HUES64 (cell line): ENCODE results near the gene SLTM.
"Not testable (repeated sequence)": the region's sequence is repeated elsewhere in the genome, so short reads cannot be mapped to it uniquely, and the experiment has no call there.

ENCODE experiments used
- H3K27ac ChIP-seq: 2 replicates; pipeline ENCODE4 v1.7.0; 2013; ENCODE audit warnings: low read depth, low read length, inconsistent platforms
- H3K27me3 ChIP-seq: 2 replicates; pipeline ENCODE4 v1.6.1; 2013; ENCODE audit warnings: mild to moderate bottlenecking, low read length; ENCODE audit not compliant: insufficient read depth
- H3K36me3 ChIP-seq: 2 replicates; pipeline ENCODE4 v1.6.1; 2013; ENCODE audit warnings: mild to moderate bottlenecking, low read length; ENCODE audit not compliant: insufficient read depth
- H3K4me1 ChIP-seq: 2 replicates; pipeline ENCODE4 v1.6.1; 2013; ENCODE audit warnings: mild to moderate bottlenecking, low read length, moderate library complexity; ENCODE audit not compliant: insufficient read depth
- H3K4me3 ChIP-seq: 2 replicates; pipeline ENCODE4 v1.5.1; 2013; ENCODE audit warnings: mild to moderate bottlenecking, low read length, moderate library complexity
- H3K9ac ChIP-seq: 2 replicates; pipeline ENCODE4 v1.6.1; 2013; ENCODE audit warnings: mild to moderate bottlenecking, low read depth, low read length
- H3K9me3 ChIP-seq: 2 replicates; pipeline ENCODE4 v1.6.1; 2013; ENCODE audit warnings: low read depth, low read length; ENCODE audit not compliant: insufficient read depth
- WGBS: fragments of 150-250, 120-280 bp; methylation state at CpG from one replicate; pipeline ENCODE4 v1.1.7; 2013; ENCODE audit warnings: missing lambda C conversion rate; 5-methylcytosine and 5-hydroxymethylcytosine counted together

SLTM gene

GRCh38 chr15:58873267-58873666, 60.2 kb downstream of the SLTM start:
- H3K4me3 ChIP-seq, result no peak overlapping the region
- H3K36me3 ChIP-seq, result peaks cover 16% of the 10 kb centered on the region
- H3K4me1 ChIP-seq, result no peaks in the 10 kb centered on the region
- no peaks in the 10 kb centered on the region for H3K27me3 ChIP-seq
- no peak overlapping the region for H3K9ac ChIP-seq
- WGBS, result 92% methylated on average over 1 of the region's 1 CpG
- H3K9me3 ChIP-seq, result no peaks in the 10 kb centered on the region
- H3K27ac ChIP-seq, result no peak overlapping the region

DNA sequence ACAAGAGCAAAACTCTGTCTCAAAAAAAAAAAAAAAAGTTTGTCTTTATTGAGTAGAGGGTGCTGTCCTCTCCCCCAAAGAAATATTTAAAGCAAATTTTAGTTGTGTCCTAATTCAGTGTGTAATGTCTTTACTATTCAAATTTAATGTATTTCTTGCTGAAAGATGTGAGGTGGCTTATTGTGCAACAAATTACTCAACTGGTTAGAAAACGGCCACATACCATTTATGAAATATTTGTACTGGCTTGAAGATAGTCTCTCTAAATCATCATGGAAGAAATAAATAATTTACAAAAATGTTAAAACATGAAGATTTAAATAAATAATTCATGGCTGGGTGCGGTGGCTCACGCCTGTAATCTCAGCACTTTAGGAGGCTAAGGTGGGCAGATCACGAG, 63.0 kb downstream of the SLTM start:
- H3K4me3 ChIP-seq, result no peak overlapping the region
- no peak overlapping the region for H3K27ac ChIP-seq
- H3K36me3 ChIP-seq, result no peaks in the 10 kb centered on the region; the same call in 1 of the 2 replicates
- H3K4me1 ChIP-seq, result no peaks in the 10 kb centered on the region
- WGBS, result 95% methylated on average over 3 of the region's 4 CpGs
- H3K27me3 ChIP-seq, result no peaks in the 10 kb centered on the region
- no peak overlapping the region for H3K9ac ChIP-seq
- H3K9me3 ChIP-seq, result no peaks in the 10 kb centered on the region

- no peak overlapping the region for H3K4me3 ChIP-seq
- H3K9ac ChIP-seq, result no peak overlapping the region
- H3K4me1 ChIP-seq, result peaks cover 8% of the 10 kb centered on the region; the same call in 1 of the 2 replicates
- H3K9me3 ChIP-seq, result no peaks in the 10 kb centered on the region
- no peak overlapping the region for H3K27ac ChIP-seq
- 96% methylated on average over 4 of the region's 4 CpGs for WGBS
- no peaks in the 10 kb centered on the region for H3K36me3 ChIP-seq
- no peaks in the 10 kb centered on the region; the same call in 1 of the 2 replicates for H3K27me3 ChIP-seq
Observed at GRCh38 chr15:58867926-58868325, 65.6 kb downstream of the SLTM start.

DNA sequence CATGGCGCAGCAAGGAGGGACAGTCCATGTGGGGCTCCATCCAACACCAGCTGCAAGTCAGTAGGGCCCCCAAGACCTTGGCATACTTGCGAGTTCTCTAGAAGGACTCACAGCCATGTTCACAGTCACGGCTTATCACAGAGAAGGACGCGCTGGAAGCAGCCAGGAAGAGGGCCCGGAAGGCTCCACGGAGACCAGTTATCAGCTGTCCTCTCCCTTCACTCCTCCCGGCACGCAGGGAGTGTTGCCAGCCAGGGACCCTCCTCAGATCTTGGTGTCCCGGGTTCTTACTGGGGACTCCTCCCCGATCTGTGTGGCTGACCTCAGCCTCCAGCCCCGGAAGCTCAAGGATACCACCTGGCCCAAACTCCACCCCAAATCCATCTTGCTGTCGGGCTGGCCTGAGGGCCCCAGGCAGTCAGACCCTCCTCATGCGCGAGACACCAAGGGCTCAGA, 68.0 kb downstream of the SLTM start:
- no peaks in the 10 kb centered on the region for H3K36me3 ChIP-seq
- H3K27me3 ChIP-seq, result no peaks in the 10 kb centered on the region; the same call in 1 of the 2 replicates
- peak overlapping the region; percentile 30; the same call in 1 of the 2 replicates for H3K4me3 ChIP-seq
- H3K4me1 ChIP-seq, result peaks cover 8% of the 10 kb centered on the region; the same call in 1 of the 2 replicates
- H3K9ac ChIP-seq, result peak overlapping the region; percentile 64; the same call in 1 of the 2 replicates
- no peak overlapping the region for H3K27ac ChIP-seq
- no peaks in the 10 kb centered on the region for H3K9me3 ChIP-seq
- 93% methylated on average over 15 of the region's 15 CpGs for WGBS

- H3K9ac ChIP-seq, result peak overlapping the region; percentile 64
- H3K4me1 ChIP-seq, result peaks cover 8% of the 10 kb centered on the region; the same call in 1 of the 2 replicates
- H3K4me3 ChIP-seq, result peak overlapping the region; percentile 30
- no peaks in the 10 kb centered on the region for H3K9me3 ChIP-seq
- 77% methylated on average over 54 of the region's 54 CpGs for WGBS
- H3K27me3 ChIP-seq, result no peaks in the 10 kb centered on the region; the same call in 1 of the 2 replicates
- no peaks in the 10 kb centered on the region for H3K36me3 ChIP-seq
- peak overlapping the region; percentile 13; the same call in 1 of the 2 replicates for H3K27ac ChIP-seq
Observed at GRCh38 chr15:58864602-58865424, 68.7 kb downstream of the SLTM start.

DNA sequence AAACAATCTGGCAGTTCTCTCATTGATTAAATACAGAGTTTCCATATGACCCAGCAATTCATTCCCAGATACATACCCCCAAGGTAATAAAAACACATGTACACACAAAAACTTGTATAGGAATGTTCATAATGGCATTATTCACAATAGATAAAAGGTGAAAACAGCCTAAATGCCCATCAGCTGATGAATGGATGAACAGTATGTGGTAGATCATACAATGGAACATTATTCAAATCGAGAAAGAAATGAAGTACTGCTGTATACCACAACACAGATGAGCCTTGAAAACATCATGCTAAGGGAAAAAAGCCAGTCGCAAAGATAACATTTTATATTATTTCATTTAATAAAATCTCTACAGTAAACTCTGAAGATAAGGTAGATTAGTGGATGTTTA, 71.2 kb downstream of the SLTM start:
- Histone ChIP-seq H3K4me1 (peaks cover 8% of the 10 kb centered on the region; the same call in 1 of the 2 replicates), H3K27ac (no peak overlapping the region), H3K36me3 (0 out of 2 replicates have a peak, but pooled peaks cover 3% of the 10 kb centered on the region), H3K9ac (no peak overlapping the region), H3K9me3 (no peaks in the 10 kb centered on the region), H3K27me3 (no peaks in the 10 kb centered on the region; the same call in 1 of the 2 replicates), H3K4me3 (no peak overlapping the region)
- 100% methylated on average over 1 of the region's 2 CpGs for WGBS

GRCh38 chr15:58856621-58857020, 76.9 kb downstream of the SLTM start:
- WGBS, result no CpG with 5 or more reads among the region's 1 CpG

GRCh38 chr15:58856086-58856485, 77.4 kb downstream of the SLTM start:
- Histone ChIP-seq H3K9me3 (no peaks in the 10 kb centered on the region), H3K36me3 (peaks cover 24% of the 10 kb centered on the region), H3K27ac (no peak overlapping the region), H3K9ac (no peak overlapping the region), H3K4me1 (no peaks in the 10 kb centered on the region), H3K4me3 (no peak overlapping the region), H3K27me3 (no peaks in the 10 kb centered on the region)

More at GRCh38 chr15:58856621-58857020, 76.9 kb downstream of the SLTM start:
- not testable (repeated sequence) for H3K9ac ChIP-seq, H3K27ac ChIP-seq, H3K27me3 ChIP-seq, H3K4me3 ChIP-seq, H3K4me1 ChIP-seq, H3K9me3 ChIP-seq
- H3K36me3 ChIP-seq, result peaks cover 22% of the 10 kb centered on the region

DNA sequence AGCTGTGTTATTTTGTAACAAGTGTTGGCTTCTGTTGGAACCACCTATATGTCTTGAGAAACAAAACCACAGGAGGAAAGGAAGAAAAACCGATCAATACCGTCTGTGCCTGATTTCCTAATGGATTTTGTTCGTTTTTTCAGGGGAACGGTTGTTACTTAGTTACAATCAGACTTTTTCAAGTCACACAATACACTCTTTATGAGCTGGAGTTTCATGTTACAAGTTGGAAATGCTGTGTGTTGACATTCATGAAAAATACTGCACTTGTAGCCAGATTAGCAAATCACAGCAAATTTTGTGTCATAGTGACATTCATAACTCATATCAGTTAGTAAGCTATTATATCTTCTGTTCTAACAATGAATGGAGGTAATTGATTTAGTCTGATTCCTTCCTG, 78.9 kb downstream of the SLTM start:
- no peak overlapping the region for H3K27ac ChIP-seq
- no peaks in the 10 kb centered on the region for H3K9me3 ChIP-seq
- H3K9ac ChIP-seq, result no peak overlapping the region
- H3K27me3 ChIP-seq, result no peaks in the 10 kb centered on the region
- H3K4me1 ChIP-seq, result no peaks in the 10 kb centered on the region
- peaks cover 24% of the 10 kb centered on the region for H3K36me3 ChIP-seq
- 95% methylated on average over 4 of the region's 4 CpGs for WGBS
- no peak overlapping the region for H3K4me3 ChIP-seq

- Histone ChIP-seq H3K4me3 (no peak overlapping the region), H3K4me1 (no peaks in the 10 kb centered on the region), H3K27me3 (no peaks in the 10 kb centered on the region), H3K9ac (no peak overlapping the region), H3K9me3 (no peaks in the 10 kb centered on the region), H3K36me3 (peaks cover 29% of the 10 kb centered on the region), H3K27ac (no peak overlapping the region)
- 89% methylated on average over 4 of the region's 5 CpGs for WGBS
Observed at GRCh38 chr15:58852347-58852746, 81.1 kb downstream of the SLTM start.

DNA sequence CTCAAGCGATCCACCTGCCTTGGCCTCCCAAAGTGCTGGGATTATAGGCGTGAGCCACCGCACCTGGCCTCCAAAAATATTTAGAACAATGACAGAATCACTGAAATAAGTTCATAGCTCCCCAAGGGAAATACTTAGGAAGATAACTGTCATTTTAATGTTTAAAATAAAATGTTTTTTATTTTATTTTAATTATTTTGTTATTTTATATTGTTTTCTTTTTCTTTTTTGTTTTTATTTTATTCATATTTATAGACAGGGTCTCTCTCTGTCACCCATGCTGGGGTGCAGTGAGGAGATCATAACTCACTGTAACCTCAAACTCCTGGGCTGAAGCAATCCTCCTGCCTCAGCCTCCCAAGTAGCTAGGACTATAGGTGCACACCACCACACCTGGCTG, 82.3 kb downstream of the SLTM start:
- not testable (repeated sequence) for H3K27me3 ChIP-seq, H3K4me1 ChIP-seq, H3K27ac ChIP-seq, H3K9ac ChIP-seq, H3K4me3 ChIP-seq, H3K9me3 ChIP-seq
- WGBS, result 93% methylated on average over 3 of the region's 3 CpGs
- H3K36me3 ChIP-seq, result peaks cover 36% of the 10 kb centered on the region
